Right lobe of liver (tissue), 4 donors: Measurements from ENCODE around the gene PPFIA3.

Source experiments
- POLR2A ChIP-seq: fragments of 450-650 bp; IDR thresholded peaks from one replicate; pipeline ENCODE4 v1.6.1; 2017; ENCODE audit warnings: antibody characterized with exemption, mild to moderate bottlenecking
- TF ChIP-seq, protein P1 (sequence below), 4 donors: fragments of 200-600 bp in 3 of 4; fragments of 450-650 bp in 1 of 4; IDR thresholded peaks; one replicate each; pipeline versions ENCODE4 v1.5.1 to v1.8.0; 2016 to 2022; ENCODE audit warnings: antibody characterized with exemption in 4 of 4, mild to moderate bottlenecking in 2 of 4
- donor health status: DM: no; HTN: no; CAD: no.
- donor health status: DM: no; HTN: no; CAD: no.
- donor health status: DM: no; HTN: yes; CAD: no.

GRCh38 chr19:49091391-49092038 is 27.8 kb upstream of the PPFIA3 start:
- no peak for TF ChIP-seq POLR2A
- TF ChIP-seq, protein P1, sequence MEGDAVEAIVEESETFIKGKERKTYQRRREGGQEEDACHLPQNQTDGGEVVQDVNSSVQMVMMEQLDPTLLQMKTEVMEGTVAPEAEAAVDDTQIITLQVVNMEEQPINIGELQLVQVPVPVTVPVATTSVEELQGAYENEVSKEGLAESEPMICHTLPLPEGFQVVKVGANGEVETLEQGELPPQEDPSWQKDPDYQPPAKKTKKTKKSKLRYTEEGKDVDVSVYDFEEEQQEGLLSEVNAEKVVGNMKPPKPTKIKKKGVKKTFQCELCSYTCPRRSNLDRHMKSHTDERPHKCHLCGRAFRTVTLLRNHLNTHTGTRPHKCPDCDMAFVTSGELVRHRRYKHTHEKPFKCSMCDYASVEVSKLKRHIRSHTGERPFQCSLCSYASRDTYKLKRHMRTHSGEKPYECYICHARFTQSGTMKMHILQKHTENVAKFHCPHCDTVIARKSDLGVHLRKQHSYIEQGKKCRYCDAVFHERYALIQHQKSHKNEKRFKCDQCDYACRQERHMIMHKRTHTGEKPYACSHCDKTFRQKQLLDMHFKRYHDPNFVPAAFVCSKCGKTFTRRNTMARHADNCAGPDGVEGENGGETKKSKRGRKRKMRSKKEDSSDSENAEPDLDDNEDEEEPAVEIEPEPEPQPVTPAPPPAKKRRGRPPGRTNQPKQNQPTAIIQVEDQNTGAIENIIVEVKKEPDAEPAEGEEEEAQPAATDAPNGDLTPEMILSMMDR (IDR thresholded peaks at IDR 0.05), result no peak
